ENCODE measurements around the gene PCDHGC5. TPM values are rescaled to one million over a fixed set of nuclear protein-coding genes. Genes with fewer than 3 reads are reported as not detected.

The PCDHGC5 gene
- total RNA-seq, 1 experiment from 2014 or later = 0.06 TPM

GRCh38 chr5:141512911-141513626 lies 24.2 kb downstream of the PCDHGC5 start:
- no peak for DNase-seq (ENCODE audit: low spot score)

- DNase-seq (ENCODE audit: low spot score) = peak; percentile 94
Observed at GRCh38 chr5:141513627-141514329, 24.9 kb downstream of the PCDHGC5 start.

GRCh38 chr5:141514330-141515133 lies 25.7 kb downstream of the PCDHGC5 start:
- DNase-seq (ENCODE audit: low spot score) = no peak

DNA sequence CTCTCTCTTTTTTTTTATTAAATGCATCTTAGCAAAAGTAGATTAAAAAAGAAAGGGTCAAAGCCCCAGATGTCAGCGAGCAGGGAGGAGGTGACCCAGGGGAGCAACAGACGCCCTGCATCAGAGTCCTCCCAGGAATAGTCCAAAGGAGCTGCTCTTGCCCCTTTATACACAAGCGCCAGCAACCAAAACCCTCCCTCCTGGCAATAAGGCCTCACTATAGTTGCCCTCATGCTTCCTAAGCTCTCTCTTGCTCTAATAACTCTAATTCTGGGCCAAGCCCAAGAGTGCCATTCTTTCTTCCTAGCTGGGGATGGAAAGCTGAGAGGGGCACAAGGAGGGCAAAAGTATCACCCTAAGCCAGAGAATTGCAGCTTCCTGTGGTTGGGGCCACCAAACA lies 26.3 kb downstream of the PCDHGC5 start:
- no peak for DNase-seq (ENCODE audit: low spot score)

- no peak for DNase-seq (ENCODE audit: low spot score)
Observed at GRCh38 chr5:141515946-141516671, 27.2 kb downstream of the PCDHGC5 start.

- no peak for DNase-seq (ENCODE audit: low spot score)
Observed at GRCh38 chr5:141516672-141517025, 27.8 kb downstream of the PCDHGC5 start.

GRCh38 chr5:141517312-141517711 lies 28.4 kb downstream of the PCDHGC5 start:
- DNase-seq (ENCODE audit: low spot score) = no peak

- no peak for DNase-seq (ENCODE audit: low spot score)
Observed at GRCh38 chr5:141517880-141518617, 29.2 kb downstream of the PCDHGC5 start.

- DNase-seq (ENCODE audit: low spot score) = no peak
Observed at GRCh38 chr5:141518618-141519015, 29.7 kb downstream of the PCDHGC5 start.

DNA sequence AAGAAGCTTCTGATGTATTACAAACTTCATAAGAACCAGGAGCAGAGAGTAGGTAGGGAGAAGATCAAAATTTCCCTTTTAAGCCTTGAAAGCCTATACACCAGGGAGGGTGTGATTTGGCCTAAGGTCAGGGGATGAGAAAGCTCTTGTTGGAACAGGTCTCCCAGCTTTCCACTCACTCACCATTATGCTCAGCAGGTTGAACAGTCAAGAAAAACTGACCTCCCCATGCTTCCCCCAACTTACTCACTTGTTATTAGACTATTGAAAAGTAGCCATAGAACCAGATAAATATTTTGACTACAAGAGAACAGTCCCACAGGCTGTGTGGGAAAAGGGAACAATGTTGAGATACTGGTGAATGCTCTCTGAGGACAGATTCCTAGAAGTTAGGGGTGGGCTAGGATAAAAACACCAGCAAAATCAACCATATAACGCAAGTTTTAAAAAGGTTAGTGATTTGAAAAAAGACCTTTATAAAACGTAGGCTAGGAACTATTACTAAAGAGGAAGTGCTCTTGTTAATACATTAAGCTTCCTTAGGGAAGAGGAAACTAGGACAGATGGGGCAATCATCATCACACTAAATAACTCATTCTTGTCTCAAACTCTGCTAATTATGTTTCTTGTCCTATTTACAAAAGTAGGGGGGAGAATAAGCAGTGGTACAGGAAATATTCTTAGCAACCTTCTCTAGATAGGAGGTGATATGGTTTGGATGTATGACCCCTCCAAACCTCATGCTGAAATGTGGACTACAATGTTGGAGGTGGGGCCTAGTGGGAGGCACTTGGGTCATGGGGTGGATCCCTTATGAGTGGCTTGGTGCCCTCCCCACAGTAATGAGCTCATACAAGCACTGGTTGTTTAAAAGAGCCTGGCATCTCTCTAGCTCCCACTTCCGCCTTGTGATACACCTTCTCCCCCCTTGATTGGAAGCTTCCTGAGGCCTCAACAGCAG lies 31.0 kb downstream of the PCDHGC5 start:
- DNase-seq (ENCODE audit: low spot score) = no peak

- DNase-seq (ENCODE audit: low spot score) = peak; percentile 99
Observed at GRCh38 chr5:141521244-141521781, 32.4 kb downstream of the PCDHGC5 start.

GRCh38 chr5:141522301-141522700 lies 33.4 kb downstream of the PCDHGC5 start:
- no peak for DNase-seq (ENCODE audit: low spot score)

DNA sequence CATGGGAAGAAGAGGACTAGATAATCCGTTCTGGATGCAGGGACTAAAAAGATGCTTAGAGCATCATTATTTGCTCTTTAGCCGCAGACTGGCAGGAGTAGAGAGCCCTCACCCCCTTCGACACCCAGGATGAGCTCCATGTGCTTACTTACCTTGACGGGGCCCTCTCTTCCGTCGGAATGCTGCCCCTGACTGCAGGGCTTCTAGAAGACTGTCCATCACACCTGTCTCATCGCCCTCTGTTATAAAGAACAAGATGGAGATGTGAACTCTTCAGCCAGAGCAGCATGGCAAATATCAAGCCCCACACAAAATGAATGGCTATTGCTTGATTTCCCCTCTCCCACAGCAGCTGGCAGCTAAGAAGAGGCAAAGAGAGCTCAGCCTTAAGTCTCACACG lies 35.1 kb downstream of the PCDHGC5 start:
- DNase-seq (ENCODE audit: low spot score) = no peak

DNA sequence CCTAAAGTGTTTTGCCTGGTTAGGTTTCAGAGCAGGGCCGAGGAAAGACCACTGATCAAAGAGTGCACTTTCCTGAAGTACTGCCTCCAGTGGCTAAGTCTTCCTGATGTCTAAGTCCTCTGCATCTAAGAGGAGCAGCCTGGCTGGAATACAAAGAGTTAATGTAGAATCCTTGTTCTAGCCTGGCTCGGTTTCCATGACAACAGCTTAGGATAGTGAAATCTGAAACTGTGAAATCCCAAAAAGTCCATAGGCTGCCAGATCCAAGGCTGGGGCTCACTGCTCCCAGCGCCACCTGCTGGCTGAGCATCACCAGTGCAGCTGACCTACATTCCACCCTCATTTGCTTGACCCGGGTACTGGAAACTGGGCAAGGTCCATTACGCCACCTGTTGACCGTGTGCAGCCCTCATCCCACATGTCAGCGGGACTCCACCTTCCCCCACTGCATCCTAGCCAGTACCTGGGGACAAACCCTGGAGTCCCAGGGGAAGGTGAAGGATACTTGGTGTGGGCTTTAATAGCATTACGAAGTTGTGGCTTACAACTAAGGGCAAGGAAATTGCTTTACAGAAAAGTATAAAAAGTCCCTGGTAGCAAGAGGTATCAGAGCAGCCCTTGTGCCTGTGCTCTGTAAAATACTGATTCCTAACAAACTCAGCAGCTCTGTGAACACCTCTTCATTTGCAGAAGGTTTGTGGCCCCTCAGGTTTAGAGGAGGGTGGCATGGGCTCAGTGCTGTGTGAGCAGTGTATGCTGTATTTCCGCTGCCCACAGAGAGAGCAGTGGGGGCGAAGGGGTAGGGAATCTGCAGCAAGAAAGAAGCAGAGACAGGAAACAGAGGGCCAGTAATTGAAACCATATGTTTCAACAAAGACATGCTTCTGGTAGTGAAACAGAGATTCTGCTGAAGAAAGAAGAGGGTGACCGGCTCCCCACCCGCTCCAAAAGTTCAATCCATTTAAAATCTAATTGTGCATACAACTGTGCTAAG lies 36.0 kb downstream of the PCDHGC5 start:
- peak; percentile 97 for DNase-seq (ENCODE audit: low spot score)

DNA sequence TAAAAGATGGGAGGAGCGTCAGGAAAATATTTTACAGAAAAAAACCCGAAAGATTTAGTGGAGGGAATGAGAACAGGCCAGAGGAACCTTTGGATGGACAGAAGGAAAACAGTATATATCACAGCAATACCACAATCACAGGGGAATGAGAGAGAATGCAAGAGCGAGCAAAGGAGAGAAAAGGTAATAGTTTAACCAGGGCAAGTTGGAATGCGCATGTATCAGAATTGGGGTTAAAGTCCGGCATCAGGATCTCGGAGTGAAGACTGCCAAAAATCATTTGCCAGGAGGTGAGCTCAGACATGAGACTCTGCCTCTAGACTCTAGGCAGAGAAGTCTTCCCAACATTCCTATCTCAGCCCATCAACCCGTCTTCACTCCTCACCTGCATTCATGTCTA lies 36.8 kb downstream of the PCDHGC5 start:
- no peak for DNase-seq (ENCODE audit: low spot score)

DNA sequence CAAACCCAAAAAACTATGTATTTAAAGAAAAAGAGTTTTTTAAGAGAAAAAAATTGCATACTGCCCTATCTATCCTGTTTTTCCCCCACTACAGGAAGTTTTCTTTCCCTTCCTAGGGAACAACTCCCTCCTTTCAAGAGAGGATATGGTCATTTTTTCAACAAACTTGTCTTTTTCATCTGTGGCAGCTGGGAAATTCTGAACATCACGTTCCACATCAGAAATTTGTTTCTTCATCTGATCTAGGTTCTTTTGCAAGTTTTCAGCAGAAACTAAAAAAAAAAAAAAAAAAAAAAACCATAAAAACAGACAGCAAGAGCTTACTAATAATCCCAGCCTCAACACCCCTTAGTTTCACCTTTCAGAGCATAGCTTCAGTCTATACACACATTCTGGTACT lies 38.5 kb downstream of the PCDHGC5 start:
- DNase-seq (ENCODE audit: low spot score) = no peak

- no peak for DNase-seq (ENCODE audit: low spot score)
Observed at GRCh38 chr5:141528291-141528984, 39.6 kb downstream of the PCDHGC5 start.

GRCh38 chr5:141529002-141529401 lies 40.1 kb downstream of the PCDHGC5 start:
- no peak for DNase-seq (ENCODE audit: low spot score)
